ENCODE data around the gene CLBA1. TPM values are rescaled to one million over a fixed set of nuclear protein-coding genes. Genes with fewer than 3 reads are reported as not detected.

CLBA1 gene
- total RNA-seq, 2 experiments from 2014 or later: 0.82 to 1.2 TPM

GRCh38 chr14:104977008-104977680, 8.4 kb upstream of the CLBA1 start:
- Histone ChIP-seq H3K36me3 (ENCODE audit: insufficient read depth, low read length) (no peaks in the 10 kb centered on the region), H3K4me1 (ENCODE audit: insufficient read depth, low read length, poor library complexity, severe bottlenecking) (no peaks in the 10 kb centered on the region), H2AFZ (ENCODE audit: low read length) (no peak overlapping the region), H3K9me3 (ENCODE audit: low read length) (no peaks in the 10 kb centered on the region), H4K20me1 (ENCODE audit: insufficient read depth, low read length) (no peaks in the 10 kb centered on the region), H3K27ac (ENCODE audit: low read depth, low read length, poor library complexity, severe bottlenecking) (no peak overlapping the region), H3K9me2 (ENCODE audit: insufficient read depth, low read length) (no peaks in the 10 kb centered on the region), H3K79me2 (ENCODE audit: insufficient read depth, low read depth, low read length) (no peaks in the 10 kb centered on the region), H3K4me3 (ENCODE audit: low read depth, low read length, poor library complexity, severe bottlenecking) (no peak overlapping the region), H3K4me2 (ENCODE audit: low read length) (no peak overlapping the region)
- BruUV-seq (replicated peaks): no TSS peak
- intact Hi-C loops (cut with micrococcal nuclease; ENCODE audit: unreplicated experiment): loop anchor here (2.0 kb wide), 1 partner anchor 110 kb away; no protein-coding TSS in a partner anchor
- no peak for DNase-seq (ENCODE audit: low spot score)
- CTCF ChIA-PET (ENCODE audit: unreplicated experiment): no interaction called here
- TF ChIP-seq CTCF (conservative IDR thresholded peaks at IDR 0.05; ENCODE audit: low read length) (no peak), EZH2phosphoT487 (IDR thresholded peaks at IDR 0.05; ENCODE audit: borderline replicate concordance, low read depth, low read length) (no peak)
- POLR2A ChIA-PET: no interaction called here

GRCh38 chr14:104977681-104978653, 7.6 kb upstream of the CLBA1 start, which contains the start of gene AHNAK2:
TSS of gene AHNAK2 (minus strand) at chr14:104978374. CDS start at chr14:104978237, 137 bp downstream.
- no peak for TF ChIP-seq CTCF (conservative IDR thresholded peaks at IDR 0.05; ENCODE audit: low read length)
- TF ChIP-seq EZH2phosphoT487 (IDR thresholded peaks at IDR 0.05; ENCODE audit: borderline replicate concordance, low read depth, low read length): no peak
- Histone ChIP-seq H3K9me3 (ENCODE audit: low read length) (no peaks in the 10 kb centered on the region), H3K4me3 (ENCODE audit: low read depth, low read length, poor library complexity, severe bottlenecking) (no peak within 1 kb of the TSS), H4K20me1 (ENCODE audit: insufficient read depth, low read length) (no peaks in the 10 kb centered on the region), H2AFZ (ENCODE audit: low read length) (no peak within 1 kb of the TSS), H3K79me2 (ENCODE audit: insufficient read depth, low read depth, low read length) (no peaks in the 10 kb centered on the region), H3K36me3 (ENCODE audit: insufficient read depth, low read length) (no peaks in the 10 kb centered on the region), H3K4me2 (ENCODE audit: low read length) (no peak within 1 kb of the TSS), H3K9me2 (ENCODE audit: insufficient read depth, low read length) (no peaks in the 10 kb centered on the region), H3K4me1 (ENCODE audit: insufficient read depth, low read length, poor library complexity, severe bottlenecking) (no peaks in the 10 kb centered on the region), H3K27ac (ENCODE audit: low read depth, low read length, poor library complexity, severe bottlenecking) (no peak within 1 kb of the TSS)
- BruUV-seq (replicated peaks): no TSS peak
- intact Hi-C loops (cut with micrococcal nuclease; ENCODE audit: unreplicated experiment): loop anchor here (2.0 kb wide), 1 partner anchor 109 kb away; no protein-coding TSS in a partner anchor
- POLR2A ChIA-PET: no interaction called here
- DNase-seq (ENCODE audit: low spot score): no peak
- CTCF ChIA-PET (ENCODE audit: unreplicated experiment): no interaction called here
